ENCODE results near the gene CACNA1D. TPM values are rescaled to one million over a fixed set of nuclear protein-coding genes. Genes with fewer than 3 reads are reported as not detected.

CACNA1D gene
- total RNA-seq, 1 donor from 2014 or later = 39.2 TPM

- no peak for DNase-seq (ENCODE audit: low spot score)
Measured at GRCh38 chr3:53495520-53496391, 1.3 kb downstream of the CACNA1D start.

- DNase-seq (ENCODE audit: low spot score) = no peak
Measured at GRCh38 chr3:53496392-53496670, 1.9 kb downstream of the CACNA1D start.

- DNase-seq (ENCODE audit: low spot score) = no peak
Measured at GRCh38 chr3:53496984-53497383, 2.6 kb downstream of the CACNA1D start.

- DNase-seq (ENCODE audit: low spot score) = no peak
Measured at GRCh38 chr3:53498806-53499641, 4.6 kb downstream of the CACNA1D start.

- no peak for DNase-seq (ENCODE audit: low spot score)
Measured at GRCh38 chr3:53500165-53500777, 5.9 kb downstream of the CACNA1D start.

- DNase-seq (ENCODE audit: low spot score) = no peak
Measured at GRCh38 chr3:53501178-53501577, 6.8 kb downstream of the CACNA1D start.

GRCh38 chr3:53502737-53503136, 8.3 kb downstream of the CACNA1D start:
- DNase-seq (ENCODE audit: low spot score) = no peak

- no peak for DNase-seq (ENCODE audit: low spot score)
Measured at GRCh38 chr3:53503195-53503594, 8.8 kb downstream of the CACNA1D start.

- peak; percentile 34 for DNase-seq (ENCODE audit: low spot score)
Measured at GRCh38 chr3:53506110-53506762, 11.8 kb downstream of the CACNA1D start.

- no peak for DNase-seq (ENCODE audit: low spot score)
Measured at GRCh38 chr3:53506763-53507145, 12.3 kb downstream of the CACNA1D start.

GRCh38 chr3:53509494-53509893, 15.1 kb downstream of the CACNA1D start:
- DNase-seq (ENCODE audit: low spot score) = no peak

- no peak for DNase-seq (ENCODE audit: low spot score)
Measured at GRCh38 chr3:53510508-53510907, 16.1 kb downstream of the CACNA1D start.

- DNase-seq (ENCODE audit: low spot score) = no peak
Measured at GRCh38 chr3:53511246-53511645, 16.8 kb downstream of the CACNA1D start.

- no peak for DNase-seq (ENCODE audit: low spot score)
Measured at GRCh38 chr3:53513556-53514190, 19.3 kb downstream of the CACNA1D start.

- no peak for DNase-seq (ENCODE audit: low spot score)
Measured at GRCh38 chr3:53516339-53516738, 21.9 kb downstream of the CACNA1D start.

- no peak for DNase-seq (ENCODE audit: low spot score)
Measured at GRCh38 chr3:53518495-53518981, 24.1 kb downstream of the CACNA1D start.

- DNase-seq (ENCODE audit: low spot score) = no peak
Measured at GRCh38 chr3:53519065-53519709, 24.8 kb downstream of the CACNA1D start.

GRCh38 chr3:53523346-53523745, 28.9 kb downstream of the CACNA1D start:
- no peak for DNase-seq (ENCODE audit: low spot score)

GRCh38 chr3:53524566-53524965, 30.2 kb downstream of the CACNA1D start:
- no peak for DNase-seq (ENCODE audit: low spot score)

- peak; percentile 77 for DNase-seq (ENCODE audit: low spot score)
Measured at GRCh38 chr3:53525765-53526703, 31.6 kb downstream of the CACNA1D start.
